Endodermal cell (in vitro differentiated cells): Measurements from ENCODE around the gene SLK. TPM values are rescaled to one million over a fixed set of nuclear protein-coding genes. Genes with fewer than 3 reads are reported as not detected.

Experiments used
- DNase-seq: peaks from one replicate; pipeline ENCODE4 v3.0.0-alpha.2; 2017
- H3K27ac ChIP-seq: 2 replicates; pipeline ENCODE4 v1.5.1; 2013; ENCODE audit warnings: mild to moderate bottlenecking, low read depth, low read length, moderate library complexity
- H3K27me3 ChIP-seq: 2 replicates; pipeline ENCODE4 v1.6.1; 2013; ENCODE audit warnings: mild to moderate bottlenecking, low read length, moderate library complexity; ENCODE audit not compliant: insufficient read depth, control insufficient read depth, poor library complexity, severe bottlenecking
- H3K36me3 ChIP-seq: 2 replicates; pipeline ENCODE4 v1.7.0; 2013; ENCODE audit warnings: mild to moderate bottlenecking, low read length, moderate library complexity; ENCODE audit not compliant: control insufficient read depth, insufficient read depth
- H3K4me1 ChIP-seq: one replicate; pipeline ENCODE4 v1.7.0; 2013; ENCODE audit warnings: low read length; ENCODE audit not compliant: control insufficient read depth, insufficient read depth
- H3K4me3 ChIP-seq: 2 replicates; pipeline ENCODE4 v1.5.1; 2013; ENCODE audit warnings: mild to moderate bottlenecking, low read length, moderate library complexity
- H3K9ac ChIP-seq: 2 replicates; pipeline ENCODE4 v1.6.1; 2013; ENCODE audit warnings: mild to moderate bottlenecking, low read length, moderate library complexity; ENCODE audit not compliant: poor library complexity, severe bottlenecking; ENCODE audit errors: extremely low read depth
- H3K9me3 ChIP-seq: 2 replicates; pipeline ENCODE4 v1.6.1; 2013; ENCODE audit warnings: mild to moderate bottlenecking, low read length, moderate library complexity; ENCODE audit not compliant: control insufficient read depth
- H3K27ac Mint-ChIP-seq: 2 replicates; pipeline ENCODE4 v1.8.0; 2020; ENCODE audit warnings: mixed read lengths
- H3K27me3 Mint-ChIP-seq: 2 replicates; pipeline ENCODE4 v1.8.0; 2021; ENCODE audit warnings: mild to moderate bottlenecking, mixed read lengths; ENCODE audit not compliant: insufficient read depth
- H3K36me3 Mint-ChIP-seq: 2 replicates; pipeline ENCODE4 v1.8.0; 2020; ENCODE audit warnings: low read depth, mixed read lengths
- H3K4me1 Mint-ChIP-seq: 2 replicates; pipeline ENCODE4 v1.8.0; 2020; ENCODE audit warnings: mixed read lengths
- H3K4me3 Mint-ChIP-seq: 2 replicates; pipeline ENCODE4 v1.8.0; 2020; ENCODE audit warnings: mild to moderate bottlenecking, moderate library complexity, mixed read lengths
- H3K9me3 Mint-ChIP-seq: 2 replicates; pipeline ENCODE4 v1.8.0; 2020; ENCODE audit warnings: mild to moderate bottlenecking, mixed read lengths
- WGBS, 2 experiments: methylation state at CpG; one replicate each; pipeline versions ENCODE4 v1.1.5 to v1.1.7; 2013; ENCODE audit warnings: missing lambda C conversion rate in 2 of 2, mixed read lengths in 1 of 2; ENCODE audit not compliant: insufficient coverage in 1 of 2, insufficient read length in 1 of 2; 5-methylcytosine and 5-hydroxymethylcytosine counted together
- total RNA-seq, 2 donors: library from RNA; stranded (reverse); fragmentation: NEBNext Ultra II Directional in 1 of 2; extraction: Animal tissue kit (Norgen Biotek cat#: 25700) in 1 of 2; gene quantifications; 2 replicates in 1 of 2; 3 replicates in 1 of 2; pipeline ENCODE4 v1.2.1, GENCODE V29; 2021
- TF ChIP-seq, protein P1 (sequence below): fragments of 200-600 bp; sonication (generic); conservative IDR thresholded peaks from 2 replicates; pipeline ENCODE4 v1.5.0; 2021; ENCODE audit warnings: antibody characterized with exemption, mild to moderate bottlenecking

The SLK gene
- total RNA-seq, 2 donors from 2014 or later: 23.4 to 32.9 TPM

DNA sequence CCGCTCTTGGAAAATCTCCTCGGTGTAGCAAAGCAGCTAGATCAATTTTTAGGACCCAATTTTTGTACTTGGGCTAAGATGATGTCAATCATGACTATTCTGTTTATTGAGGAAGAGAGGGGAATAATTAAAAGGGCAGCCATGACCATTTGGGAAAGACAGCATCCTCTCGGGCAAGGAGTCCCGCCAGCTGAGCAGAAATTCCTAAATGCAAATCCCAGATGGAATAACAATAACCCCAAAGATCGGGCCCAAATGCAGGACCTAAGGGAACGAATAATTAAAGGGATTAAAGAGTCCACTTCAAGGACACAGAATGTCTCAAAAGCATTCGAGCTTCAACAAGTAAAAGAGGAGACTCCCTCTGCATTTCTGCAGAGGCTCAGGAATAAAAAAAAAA is 100.0 kb downstream of the SLK start:
- 66 to 78% methylated on average over 6 to 7 of the region's 7 CpGs for WGBS, 2 experiments
- Histone ChIP-seq H3K36me3 (no peaks in the 10 kb centered on the region), H3K4me1 (peaks cover 8% of the 10 kb centered on the region), H3K9ac (no peak overlapping the region), H3K9me3 (no peaks in the 10 kb centered on the region), H3K27ac (no peak overlapping the region), H3K27me3 (no peaks in the 10 kb centered on the region), H3K4me3 (peak overlapping the region; percentile 6)
- H3K27ac Mint-ChIP-seq: no peak overlapping the region
- DNase-seq: peak; percentile 39
- TF ChIP-seq, protein P1, sequence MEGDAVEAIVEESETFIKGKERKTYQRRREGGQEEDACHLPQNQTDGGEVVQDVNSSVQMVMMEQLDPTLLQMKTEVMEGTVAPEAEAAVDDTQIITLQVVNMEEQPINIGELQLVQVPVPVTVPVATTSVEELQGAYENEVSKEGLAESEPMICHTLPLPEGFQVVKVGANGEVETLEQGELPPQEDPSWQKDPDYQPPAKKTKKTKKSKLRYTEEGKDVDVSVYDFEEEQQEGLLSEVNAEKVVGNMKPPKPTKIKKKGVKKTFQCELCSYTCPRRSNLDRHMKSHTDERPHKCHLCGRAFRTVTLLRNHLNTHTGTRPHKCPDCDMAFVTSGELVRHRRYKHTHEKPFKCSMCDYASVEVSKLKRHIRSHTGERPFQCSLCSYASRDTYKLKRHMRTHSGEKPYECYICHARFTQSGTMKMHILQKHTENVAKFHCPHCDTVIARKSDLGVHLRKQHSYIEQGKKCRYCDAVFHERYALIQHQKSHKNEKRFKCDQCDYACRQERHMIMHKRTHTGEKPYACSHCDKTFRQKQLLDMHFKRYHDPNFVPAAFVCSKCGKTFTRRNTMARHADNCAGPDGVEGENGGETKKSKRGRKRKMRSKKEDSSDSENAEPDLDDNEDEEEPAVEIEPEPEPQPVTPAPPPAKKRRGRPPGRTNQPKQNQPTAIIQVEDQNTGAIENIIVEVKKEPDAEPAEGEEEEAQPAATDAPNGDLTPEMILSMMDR: no peak
- H3K9me3 Mint-ChIP-seq: no peaks in the 10 kb centered on the region
- H3K27me3 Mint-ChIP-seq: peaks cover 1% of the 10 kb centered on the region
- peak overlapping the region; percentile 42 for H3K4me3 Mint-ChIP-seq
- H3K4me1 Mint-ChIP-seq: peaks cover 68% of the 10 kb centered on the region
- H3K36me3 Mint-ChIP-seq: no peaks in the 10 kb centered on the region

DNA sequence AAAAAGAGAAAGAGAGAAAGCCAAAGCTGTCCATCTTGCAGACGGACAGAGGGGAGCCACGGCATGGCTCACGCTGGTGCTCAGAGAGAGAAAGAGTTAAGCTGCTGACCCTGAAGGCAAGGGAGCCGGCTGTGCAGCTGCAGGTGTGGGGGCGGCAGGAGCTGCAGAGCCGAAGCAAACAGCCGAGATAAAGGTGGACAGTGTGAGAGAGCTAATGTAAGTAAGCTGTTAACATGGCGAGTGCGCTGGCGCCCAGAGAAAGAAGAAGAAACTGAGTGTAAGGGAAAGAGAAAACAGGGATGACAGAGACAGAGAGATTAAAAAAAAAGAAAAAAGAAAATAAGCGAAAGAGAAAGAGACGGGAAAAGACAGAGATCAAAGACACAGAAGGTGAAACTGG is 100.6 kb downstream of the SLK start:
- TF ChIP-seq, protein P1: no peak
- Histone ChIP-seq H3K27me3 (no peaks in the 10 kb centered on the region), H3K9ac (no peak overlapping the region), H3K36me3 (no peaks in the 10 kb centered on the region), H3K4me1 (peaks cover 8% of the 10 kb centered on the region), H3K9me3 (no peaks in the 10 kb centered on the region), H3K27ac (no peak overlapping the region), H3K4me3 (peak overlapping the region; percentile 6)
- 36 to 58% methylated on average over 9 to 12 of the region's 12 CpGs for WGBS, 2 experiments
- Mint-ChIP-seq H3K27ac (peak overlapping the region; percentile 83), H3K27me3 (peaks cover 1% of the 10 kb centered on the region), H3K4me1 (peaks cover 64% of the 10 kb centered on the region), H3K4me3 (peak overlapping the region; percentile 42), H3K36me3 (no peaks in the 10 kb centered on the region), H3K9me3 (no peaks in the 10 kb centered on the region)
- DNase-seq: peak; percentile 73

DNA sequence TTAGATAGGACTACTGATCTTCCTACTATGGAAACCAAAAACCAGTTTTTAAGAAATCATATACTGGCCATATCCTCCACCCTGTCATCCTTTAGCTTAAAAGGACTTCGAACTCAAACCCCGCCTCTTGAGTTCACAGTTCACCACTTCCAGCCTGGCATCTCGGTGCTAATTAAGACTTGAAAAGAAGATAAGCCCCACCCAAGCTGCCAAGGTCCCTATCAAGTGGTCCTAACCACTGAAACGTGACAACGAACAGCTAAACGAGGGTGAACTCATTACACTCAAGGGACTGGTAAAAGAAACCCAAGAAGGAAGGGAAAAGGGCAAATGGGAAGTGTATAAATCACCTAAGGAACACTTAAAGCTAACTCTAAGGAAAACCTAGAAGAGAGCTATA is 102.7 kb downstream of the SLK start:
- DNase-seq: no peak
- Mint-ChIP-seq H3K4me3 (no peak overlapping the region), H3K27ac (no peak overlapping the region), H3K36me3 (no peaks in the 10 kb centered on the region), H3K4me1 (peaks cover 56% of the 10 kb centered on the region), H3K9me3 (no peaks in the 10 kb centered on the region), H3K27me3 (peaks cover 4% of the 10 kb centered on the region)
- Histone ChIP-seq H3K4me1 (peaks cover 8% of the 10 kb centered on the region), H3K27me3 (no peaks in the 10 kb centered on the region), H3K4me3 (no peak overlapping the region), H3K9me3 (no peaks in the 10 kb centered on the region), H3K9ac (no peak overlapping the region), H3K27ac (no peak overlapping the region), H3K36me3 (no peaks in the 10 kb centered on the region)
- 66 to 79% methylated on average over 4 to 6 of the region's 6 CpGs for WGBS, 2 experiments
- TF ChIP-seq, protein P1: no peak
